Panc1 (cell line): Measurements from ENCODE around the gene ADGRA1. TPM values are rescaled to one million over a fixed set of nuclear protein-coding genes. Genes with fewer than 3 reads are reported as not detected.

Experiments
- ATAC-seq: fragments of 200-7000 bp; cut with Tn5 transposase; 2 replicates; pipeline ENCODE4 v1.9.1; 2020; ENCODE audit warnings: mild to moderate bottlenecking, moderate library complexity
- BruUV-seq: library from RNA; stranded (reverse); fragments of 400-500 nt; replicated peaks from 2 replicates; lab custom pipeline; 2021; lab: Mats Ljungman, UMichigan
- CTCF ChIA-PET: fragments of 300-600 bp; sonication (Branson Sonifier 250); formaldehyde crosslinking; loops from one replicate; lab custom pipeline; 2022; ENCODE audit warnings: antibody characterized with exemption; lab: Charles Lee
- POLR2A ChIA-PET: fragments of 300-600 bp; sonication (Branson Sonifier 250); formaldehyde crosslinking; loops from one replicate; lab custom pipeline; 2022; ENCODE audit warnings: antibody characterized with exemption; lab: Charles Lee
- DNase-seq: peaks from one replicate; pipeline ENCODE4 v3.0.0-alpha.2; 2010; ENCODE audit warnings: low read depth, low spot score
- H3K27ac ChIP-seq: 2 replicates; pipeline ENCODE4 v1.5.1; 2011; ENCODE audit warnings: mild to moderate bottlenecking, low read length, inconsistent platforms
- H3K27me3 ChIP-seq: fragments of 200-500 bp; sonication (Bioruptor generic); 2 replicates; pipeline ENCODE4 v1.6.0; 2014; ENCODE audit warnings: low read length, inconsistent platforms; ENCODE audit not compliant: control insufficient read depth, insufficient read depth
- H3K36me3 ChIP-seq: fragments of 200-500 bp; sonication (Bioruptor generic); 2 replicates; pipeline ENCODE4 v1.5.1; 2014; ENCODE audit warnings: inconsistent platforms, mild to moderate bottlenecking, low read length, moderate library complexity; ENCODE audit not compliant: control insufficient read depth, insufficient read depth
- H3K4me1 ChIP-seq: 2 replicates; pipeline ENCODE4 v1.5.1; 2011; ENCODE audit warnings: inconsistent platforms, mild to moderate bottlenecking, low read length, moderate library complexity; ENCODE audit not compliant: control insufficient read depth, insufficient read depth
- H3K4me3 ChIP-seq, 2 experiments: 2 replicates each; pipeline ENCODE4 v1.5.1; 2011 to 2012; ENCODE audit warnings: low read depth in 2 of 2, low read length in 2 of 2, mild to moderate bottlenecking in 2 of 2, inconsistent platforms in 1 of 2, moderate library complexity in 1 of 2
- H3K9me3 ChIP-seq: fragments of 200-500 bp; sonication (Bioruptor generic); 2 replicates; pipeline ENCODE4 v1.5.1; 2014; ENCODE audit warnings: low read depth, mild to moderate bottlenecking, inconsistent platforms, low read length, moderate library complexity; ENCODE audit not compliant: control insufficient read depth, insufficient read depth
- POLR2AphosphoS5 ChIP-seq: IDR thresholded peaks from 2 replicates; pipeline ENCODE4 v1.6.1; 2012; ENCODE audit warnings: mild to moderate bottlenecking, low read depth, low read length, moderate library complexity
- SIN3A ChIP-seq: IDR thresholded peaks from 2 replicates; pipeline ENCODE4 v1.6.1; 2012; ENCODE audit warnings: low read depth, mild to moderate bottlenecking, low read length, moderate library complexity, borderline replicate concordance; ENCODE audit not compliant: insufficient read depth
- TCF7L2 ChIP-seq: IDR thresholded peaks from 2 replicates; pipeline ENCODE4 v1.6.1; 2011; ENCODE audit warnings: mild to moderate bottlenecking, low read depth, low read length, inconsistent platforms
- in situ Hi-C: cut with HindIII; loops from 2 replicates; pipeline ENCODE4 v1.10.0; 2016; ENCODE audit warnings: low sequenced_read_pairs, low pct_unique_long_range_greater_than_20kb
- intact Hi-C: fragments of 100-400 bp; cut with micrococcal nuclease; formaldehyde crosslinking; loops from one replicate; pipeline ENCODE4 v1.10.0; 2022; ENCODE audit not compliant: unreplicated experiment
- total RNA-seq: library from RNA; stranded (reverse); gene quantifications from one replicate; pipeline ENCODE4 v1.2.1, GENCODE V29; 2021; ENCODE audit not compliant: unreplicated experiment
- TF ChIP-seq, protein P1 (sequence below), 2 experiments: IDR thresholded peaks; 2 replicates each; pipeline ENCODE4 v1.6.1; 2011 to 2012; ENCODE audit warnings: low read depth in 2 of 2, control low read depth in 1 of 2, low read length in 1 of 2, mild to moderate bottlenecking in 1 of 2, moderate library complexity in 1 of 2; ENCODE audit not compliant: insufficient read depth in 1 of 2
- TF ChIP-seq, protein P2 (sequence below): fragments of 450-650 bp; IDR thresholded peaks from 2 replicates; pipeline ENCODE4 v1.5.1; 2017; ENCODE audit warnings: mild to moderate bottlenecking

Gene ADGRA1
- total RNA-seq, 1 experiment from 2014 or later: 0.05 TPM

DNA sequence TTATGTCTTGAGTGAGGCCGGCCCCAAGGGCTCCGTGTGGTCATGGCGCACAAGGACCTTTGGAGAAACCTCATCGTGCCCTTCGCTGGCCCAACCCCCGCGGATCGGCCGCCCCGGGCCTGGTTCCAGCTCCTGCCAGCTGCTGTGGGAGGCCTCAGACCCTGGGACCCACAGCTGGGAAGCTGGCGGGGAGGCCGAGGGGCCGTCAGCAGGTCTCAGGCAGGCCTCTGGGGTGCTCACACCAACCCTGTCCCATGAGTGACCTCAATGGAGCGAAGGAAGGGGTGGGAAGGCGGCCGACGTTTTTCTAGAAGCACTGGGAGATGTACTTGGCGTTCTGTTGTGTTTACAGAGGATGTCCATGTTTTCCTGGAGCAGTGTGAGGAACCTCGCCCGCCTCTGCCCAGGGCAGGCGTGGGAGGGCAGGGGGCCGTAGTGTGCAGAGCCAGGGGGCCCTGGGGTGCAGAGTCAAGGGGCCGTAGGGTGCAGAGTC lies 18.6 kb upstream of the ADGRA1 start:
- H3K9me3 ChIP-seq: no peaks in the 10 kb centered on the region
- no peaks in the 10 kb centered on the region for H3K36me3 ChIP-seq
- in situ Hi-C loops: no loop called here
- intact Hi-C loops: no loop called here
- H3K27ac ChIP-seq: no peak overlapping the region
- H3K27me3 ChIP-seq: no peaks in the 10 kb centered on the region
- no peak overlapping the region for H3K4me3 ChIP-seq
- DNase-seq (no peak), ATAC-seq (no peak)
- H3K4me1 ChIP-seq: no peaks in the 10 kb centered on the region; the same call in 1 of the 2 replicates
- ChIA-PET POLR2A (no interaction called here), CTCF (no interaction called here)
- no TSS peak for BruUV-seq
- TF ChIP-seq POLR2AphosphoS5 (no peak), SIN3A (no peak), TCF7L2 (no peak)
- TF ChIP-seq, protein P1, sequence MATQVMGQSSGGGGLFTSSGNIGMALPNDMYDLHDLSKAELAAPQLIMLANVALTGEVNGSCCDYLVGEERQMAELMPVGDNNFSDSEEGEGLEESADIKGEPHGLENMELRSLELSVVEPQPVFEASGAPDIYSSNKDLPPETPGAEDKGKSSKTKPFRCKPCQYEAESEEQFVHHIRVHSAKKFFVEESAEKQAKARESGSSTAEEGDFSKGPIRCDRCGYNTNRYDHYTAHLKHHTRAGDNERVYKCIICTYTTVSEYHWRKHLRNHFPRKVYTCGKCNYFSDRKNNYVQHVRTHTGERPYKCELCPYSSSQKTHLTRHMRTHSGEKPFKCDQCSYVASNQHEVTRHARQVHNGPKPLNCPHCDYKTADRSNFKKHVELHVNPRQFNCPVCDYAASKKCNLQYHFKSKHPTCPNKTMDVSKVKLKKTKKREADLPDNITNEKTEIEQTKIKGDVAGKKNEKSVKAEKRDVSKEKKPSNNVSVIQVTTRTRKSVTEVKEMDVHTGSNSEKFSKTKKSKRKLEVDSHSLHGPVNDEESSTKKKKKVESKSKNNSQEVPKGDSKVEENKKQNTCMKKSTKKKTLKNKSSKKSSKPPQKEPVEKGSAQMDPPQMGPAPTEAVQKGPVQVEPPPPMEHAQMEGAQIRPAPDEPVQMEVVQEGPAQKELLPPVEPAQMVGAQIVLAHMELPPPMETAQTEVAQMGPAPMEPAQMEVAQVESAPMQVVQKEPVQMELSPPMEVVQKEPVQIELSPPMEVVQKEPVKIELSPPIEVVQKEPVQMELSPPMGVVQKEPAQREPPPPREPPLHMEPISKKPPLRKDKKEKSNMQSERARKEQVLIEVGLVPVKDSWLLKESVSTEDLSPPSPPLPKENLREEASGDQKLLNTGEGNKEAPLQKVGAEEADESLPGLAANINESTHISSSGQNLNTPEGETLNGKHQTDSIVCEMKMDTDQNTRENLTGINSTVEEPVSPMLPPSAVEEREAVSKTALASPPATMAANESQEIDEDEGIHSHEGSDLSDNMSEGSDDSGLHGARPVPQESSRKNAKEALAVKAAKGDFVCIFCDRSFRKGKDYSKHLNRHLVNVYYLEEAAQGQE (IDR thresholded peaks at IDR 0.05; ENCODE audit: insufficient read depth in 1 of 2, low read depth in 2 of 2, low read length in 1 of 2): no peak
- TF ChIP-seq, protein P2, sequence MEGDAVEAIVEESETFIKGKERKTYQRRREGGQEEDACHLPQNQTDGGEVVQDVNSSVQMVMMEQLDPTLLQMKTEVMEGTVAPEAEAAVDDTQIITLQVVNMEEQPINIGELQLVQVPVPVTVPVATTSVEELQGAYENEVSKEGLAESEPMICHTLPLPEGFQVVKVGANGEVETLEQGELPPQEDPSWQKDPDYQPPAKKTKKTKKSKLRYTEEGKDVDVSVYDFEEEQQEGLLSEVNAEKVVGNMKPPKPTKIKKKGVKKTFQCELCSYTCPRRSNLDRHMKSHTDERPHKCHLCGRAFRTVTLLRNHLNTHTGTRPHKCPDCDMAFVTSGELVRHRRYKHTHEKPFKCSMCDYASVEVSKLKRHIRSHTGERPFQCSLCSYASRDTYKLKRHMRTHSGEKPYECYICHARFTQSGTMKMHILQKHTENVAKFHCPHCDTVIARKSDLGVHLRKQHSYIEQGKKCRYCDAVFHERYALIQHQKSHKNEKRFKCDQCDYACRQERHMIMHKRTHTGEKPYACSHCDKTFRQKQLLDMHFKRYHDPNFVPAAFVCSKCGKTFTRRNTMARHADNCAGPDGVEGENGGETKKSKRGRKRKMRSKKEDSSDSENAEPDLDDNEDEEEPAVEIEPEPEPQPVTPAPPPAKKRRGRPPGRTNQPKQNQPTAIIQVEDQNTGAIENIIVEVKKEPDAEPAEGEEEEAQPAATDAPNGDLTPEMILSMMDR: no peak

DNA sequence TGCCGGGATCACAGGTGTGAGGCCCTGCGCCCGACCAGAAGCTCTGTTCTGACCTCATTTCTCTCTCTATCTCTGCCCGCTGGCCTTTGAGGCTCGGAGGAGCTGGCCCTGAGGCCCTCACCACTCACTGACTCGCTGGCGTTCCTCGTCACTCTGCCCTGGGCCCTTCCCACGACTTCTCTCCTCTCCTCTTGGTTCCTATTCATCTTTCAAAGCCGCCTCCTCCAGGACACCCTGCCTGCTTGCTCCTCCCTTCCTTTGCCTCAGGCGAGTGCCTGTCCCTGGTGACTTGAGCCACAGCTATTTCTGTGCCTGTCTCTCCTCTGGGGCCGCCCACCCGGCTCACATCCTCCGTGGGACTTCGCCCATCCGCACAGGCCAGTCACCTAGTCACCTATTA lies 17.3 kb upstream of the ADGRA1 start:
- in situ Hi-C loops: no loop called here

More for the DNA sequence above, 17.3 kb upstream of the ADGRA1 start:
- Histone ChIP-seq H3K27me3 (no peaks in the 10 kb centered on the region), H3K9me3 (no peaks in the 10 kb centered on the region), H3K4me3 (no peak overlapping the region), H3K36me3 (no peaks in the 10 kb centered on the region), H3K27ac (no peak overlapping the region), H3K4me1 (no peaks in the 10 kb centered on the region; the same call in 1 of the 2 replicates)
- intact Hi-C loops: no loop called here
- BruUV-seq: no TSS peak
- DNase-seq (no peak), ATAC-seq (no peak)
- CTCF ChIA-PET: no interaction called here
- TF ChIP-seq POLR2AphosphoS5 (no peak), TCF7L2 (no peak), SIN3A (no peak)
- TF ChIP-seq, protein P2: no peak
- TF ChIP-seq, protein P1 (IDR thresholded peaks at IDR 0.05; ENCODE audit: insufficient read depth in 1 of 2, low read depth in 2 of 2, low read length in 1 of 2): no peak
- POLR2A ChIA-PET: no interaction called here
